Right lobe of liver (tissue), 4 donors: Measurements from ENCODE around the gene MIDN.

ENCODE experiments used
- CTCF ChIP-seq, 4 donors: fragments of 200-600 bp in 3 of 4; fragments of 450-650 bp in 1 of 4; IDR thresholded peaks; one replicate each; pipeline versions ENCODE4 v1.5.1 to v1.8.0; 2016 to 2022; ENCODE audit warnings: antibody characterized with exemption in 4 of 4, mild to moderate bottlenecking in 2 of 4
- POLR2A ChIP-seq: fragments of 450-650 bp; IDR thresholded peaks from one replicate; pipeline ENCODE4 v1.6.1; 2017; ENCODE audit warnings: antibody characterized with exemption, mild to moderate bottlenecking
- donor health status: DM: no; HTN: no; CAD: no.
- donor health status: DM: no; HTN: no; CAD: no.
- donor health status: DM: no; HTN: yes; CAD: no.

GRCh38 chr19:1244693-1245451 is 3.5 kb upstream of the MIDN start:
- TF ChIP-seq CTCF (IDR thresholded peaks at IDR 0.05): no peak
- TF ChIP-seq POLR2A: no peak
